Osteoblast (primary cell): ENCODE measurements around the gene AP3S1. TPM values are rescaled to one million over a fixed set of nuclear protein-coding genes. Genes with fewer than 3 reads are reported as not detected.

Source experiments
- DNase-seq: peaks from one replicate; pipeline ENCODE4 v3.0.0; 2011; ENCODE audit warnings: low spot score, mixed read lengths; ENCODE audit not compliant: insufficient read length; ENCODE audit errors: missing footprints
- H2AFZ ChIP-seq: 2 replicates; pipeline ENCODE4 v1.6.0; 2011; ENCODE audit warnings: mild to moderate bottlenecking, low read length
- H3K27ac ChIP-seq: 2 replicates; pipeline ENCODE4 v1.5.1; 2011; ENCODE audit warnings: mild to moderate bottlenecking, low read depth, low read length, moderate library complexity
- H3K27me3 ChIP-seq: 2 replicates; pipeline ENCODE4 v1.6.0; 2012; ENCODE audit warnings: mild to moderate bottlenecking, control low read depth, inconsistent platforms, low read length, moderate library complexity; ENCODE audit not compliant: insufficient read depth
- H3K36me3 ChIP-seq: 2 replicates; pipeline ENCODE4 v1.5.1; 2011; ENCODE audit warnings: mild to moderate bottlenecking, low read length, control low read depth, moderate library complexity; ENCODE audit not compliant: insufficient read depth
- H3K4me1 ChIP-seq: 2 replicates; pipeline ENCODE4 v1.5.1; 2011; ENCODE audit warnings: mild to moderate bottlenecking, low read length, control low read depth, moderate library complexity; ENCODE audit not compliant: insufficient read depth
- H3K4me2 ChIP-seq: 2 replicates; pipeline ENCODE4 v1.6.0; 2011; ENCODE audit warnings: mild to moderate bottlenecking, low read length; ENCODE audit not compliant: insufficient read depth
- H3K4me3 ChIP-seq: fragments of 200-600 bp; sonication (generic); 3 replicates; pipeline ENCODE4 v1.5.1; 2012; ENCODE audit warnings: mild to moderate bottlenecking, low read length, inconsistent platforms; ENCODE audit not compliant: insufficient read depth
- H3K79me2 ChIP-seq: 2 replicates; pipeline ENCODE4 v1.6.0; 2012; ENCODE audit warnings: mild to moderate bottlenecking, low read length, control low read depth, inconsistent platforms; ENCODE audit not compliant: insufficient read depth
- H3K9me3 ChIP-seq: 2 replicates; pipeline ENCODE4 v1.5.1; 2011; ENCODE audit warnings: low read depth, low read length, control low read depth
- H4K20me1 ChIP-seq: 2 replicates; pipeline ENCODE4 v1.6.0; 2012; ENCODE audit warnings: mild to moderate bottlenecking, low read length, control low read depth; ENCODE audit not compliant: insufficient read depth
- CTCF ChIP-seq: IDR thresholded peaks from 2 replicates; pipeline ENCODE4 v1.5.1; 2011; ENCODE audit warnings: mild to moderate bottlenecking, low read depth, low read length, moderate library complexity; ENCODE audit errors: extremely low read depth
- total RNA-seq: library from RNA; depleted of rRNA; stranded (reverse); fragments of >200 nt; gene quantifications from 2 replicates; pipeline ENCODE4 v1.2.3, GENCODE V29; 2012

AP3S1 gene
- total RNA-seq, 1 donor, result 109 TPM

GRCh38 chr5:115815693-115816225 is 26.0 kb upstream of the AP3S1 start:
- TF ChIP-seq CTCF, result no peak
- Histone ChIP-seq H3K36me3 (no peaks in the 10 kb centered on the region), H2AFZ (peak overlapping the region; percentile 89), H3K79me2 (no peaks in the 10 kb centered on the region), H3K4me1 (peaks cover 15% of the 10 kb centered on the region), H4K20me1 (no peaks in the 10 kb centered on the region), H3K27ac (no peak overlapping the region), H3K4me2 (peak overlapping the region; percentile 91), H3K27me3 (peaks cover 43% of the 10 kb centered on the region), H3K4me3 (peak overlapping the region; percentile 72), H3K9me3 (no peaks in the 10 kb centered on the region)
- DNase-seq, result no peak

- H3K9me3 ChIP-seq, result no peaks in the 10 kb centered on the region
- H2AFZ ChIP-seq, result peak within 1 kb of the TSS; percentile 89
- H3K79me2 ChIP-seq, result no peaks in the 10 kb centered on the region
- no peaks in the 10 kb centered on the region for H4K20me1 ChIP-seq
- TF ChIP-seq CTCF, result no peak
- no peak within 1 kb of the TSS for H3K27ac ChIP-seq
- peaks cover 15% of the 10 kb centered on the region for H3K4me1 ChIP-seq
- H3K4me3 ChIP-seq, result peak within 1 kb of the TSS; percentile 72
- H3K27me3 ChIP-seq, result peaks cover 43% of the 10 kb centered on the region
- DNase-seq, result peak; percentile 71
- no peaks in the 10 kb centered on the region for H3K36me3 ChIP-seq
- H3K4me2 ChIP-seq, result peak within 1 kb of the TSS; percentile 91
These were observed 25.3 kb upstream of the AP3S1 start, which contains the start of gene CDO1 for GRCh38 chr5:115816226-115817081. CDO1 (minus strand) TSS chr5:115816659; CDS start chr5:115816397, 262 bp downstream.

- no peaks in the 10 kb centered on the region for H3K36me3 ChIP-seq
- peaks cover 15% of the 10 kb centered on the region for H3K4me1 ChIP-seq
- DNase-seq, result no peak
- H3K27ac ChIP-seq, result no peak overlapping the region
- no peaks in the 10 kb centered on the region for H3K79me2 ChIP-seq
- H3K4me3 ChIP-seq, result no peak overlapping the region
- no peak for TF ChIP-seq CTCF
- H3K4me2 ChIP-seq, result no peak overlapping the region
- peaks cover 43% of the 10 kb centered on the region for H3K27me3 ChIP-seq
- H4K20me1 ChIP-seq, result no peaks in the 10 kb centered on the region
- no peak overlapping the region for H2AFZ ChIP-seq
- no peaks in the 10 kb centered on the region for H3K9me3 ChIP-seq
These were observed 24.3 kb upstream of the AP3S1 start for GRCh38 chr5:115817386-115817785.

- H3K9me3 ChIP-seq, result no peaks in the 10 kb centered on the region
- H4K20me1 ChIP-seq, result no peaks in the 10 kb centered on the region
- no peak overlapping the region for H3K27ac ChIP-seq
- H3K4me3 ChIP-seq, result no peak overlapping the region
- peaks cover 15% of the 10 kb centered on the region for H3K4me1 ChIP-seq
- H3K27me3 ChIP-seq, result peaks cover 40% of the 10 kb centered on the region
- H2AFZ ChIP-seq, result no peak overlapping the region
- H3K36me3 ChIP-seq, result no peaks in the 10 kb centered on the region
- TF ChIP-seq CTCF, result no peak
- no peaks in the 10 kb centered on the region for H3K79me2 ChIP-seq
- DNase-seq, result no peak
- H3K4me2 ChIP-seq, result no peak overlapping the region
These were observed 22.9 kb upstream of the AP3S1 start for GRCh38 chr5:115818821-115819220.
